H1 (cell line): ENCODE data around the gene NTN1. TPM values are rescaled to one million over a fixed set of nuclear protein-coding genes. Genes with fewer than 3 reads are reported as not detected.

Experiments used
- CREB1 ChIP-seq: IDR thresholded peaks from 2 replicates; pipeline ENCODE4 v1.6.1; 2012; ENCODE audit warnings: inconsistent platforms
- EGR1 ChIP-seq: IDR thresholded peaks from 2 replicates; pipeline ENCODE4 v1.6.1; 2011; ENCODE audit warnings: low read depth, low read length, borderline replicate concordance
- POU5F1 ChIP-seq: IDR thresholded peaks from 2 replicates; pipeline ENCODE4 v1.6.1; 2011; ENCODE audit warnings: low read depth, mild to moderate bottlenecking, low read length, moderate library complexity
- SIX5 ChIP-seq: IDR thresholded peaks from 2 replicates; pipeline ENCODE4 v1.6.1; 2011; ENCODE audit warnings: mild to moderate bottlenecking, low read depth, low read length
- SRF ChIP-seq: IDR thresholded peaks from 2 replicates; pipeline ENCODE4 v1.6.1; 2011; ENCODE audit warnings: mild to moderate bottlenecking, low read depth, low read length, moderate library complexity
- TAF7 ChIP-seq: optimal IDR thresholded peaks from 2 replicates; pipeline ENCODE3; 2011; ENCODE audit warnings: low read depth, mild to moderate bottlenecking, inconsistent platforms, low read length, moderate library complexity, borderline replicate concordance
- TCF12 ChIP-seq: IDR thresholded peaks from 2 replicates; pipeline ENCODE4 v1.6.1; 2011; ENCODE audit warnings: low read depth, mild to moderate bottlenecking, low read length
- TEAD4 ChIP-seq: IDR thresholded peaks from 2 replicates; pipeline ENCODE4 v1.6.1; 2012; ENCODE audit warnings: low read depth, low read length, inconsistent platforms, mixed read lengths
- polyA plus RNA-seq, 7 experiments: library from polyadenylated mRNA; depleted of rRNA in 3 of 7; stranded (reverse) in 5 of 7; unstranded in 2 of 7; fragments of >200 nt in 5 of 7; fragments of 200-250 nt in 2 of 7; gene quantifications; 1 replicate in 5 of 7; 2 replicates in 1 of 7; 4 replicates in 1 of 7; pipeline versions ENCODE4 v1.2.1 to v1.2.3, GENCODE V29; 2011 to 2013; ENCODE audit warnings: missing spikeins in 2 of 7, mixed read lengths in 2 of 7
- total RNA-seq: library from RNA; stranded (reverse); fragmentation: NEBNext Ultra II Directional; extraction: Animal tissue kit (Norgen Biotek cat#: 25700); gene quantifications from 2 replicates; pipeline ENCODE4 v1.2.1, GENCODE V29; 2021
- TF ChIP-seq, protein P1 (sequence below): IDR thresholded peaks from 2 replicates; pipeline ENCODE4 v1.6.1; 2012; ENCODE audit warnings: inconsistent platforms
- TF ChIP-seq, protein P2 (sequence below): IDR thresholded peaks from 2 replicates; pipeline ENCODE4 v1.6.1; 2012; ENCODE audit warnings: inconsistent platforms

Gene NTN1
- total and polyA plus RNA-seq, 2 of the 8 experiments (the other 6 are each of a cell fraction or from before 2014, with no cell fraction given): 2.0 to 2.3 TPM

DNA sequence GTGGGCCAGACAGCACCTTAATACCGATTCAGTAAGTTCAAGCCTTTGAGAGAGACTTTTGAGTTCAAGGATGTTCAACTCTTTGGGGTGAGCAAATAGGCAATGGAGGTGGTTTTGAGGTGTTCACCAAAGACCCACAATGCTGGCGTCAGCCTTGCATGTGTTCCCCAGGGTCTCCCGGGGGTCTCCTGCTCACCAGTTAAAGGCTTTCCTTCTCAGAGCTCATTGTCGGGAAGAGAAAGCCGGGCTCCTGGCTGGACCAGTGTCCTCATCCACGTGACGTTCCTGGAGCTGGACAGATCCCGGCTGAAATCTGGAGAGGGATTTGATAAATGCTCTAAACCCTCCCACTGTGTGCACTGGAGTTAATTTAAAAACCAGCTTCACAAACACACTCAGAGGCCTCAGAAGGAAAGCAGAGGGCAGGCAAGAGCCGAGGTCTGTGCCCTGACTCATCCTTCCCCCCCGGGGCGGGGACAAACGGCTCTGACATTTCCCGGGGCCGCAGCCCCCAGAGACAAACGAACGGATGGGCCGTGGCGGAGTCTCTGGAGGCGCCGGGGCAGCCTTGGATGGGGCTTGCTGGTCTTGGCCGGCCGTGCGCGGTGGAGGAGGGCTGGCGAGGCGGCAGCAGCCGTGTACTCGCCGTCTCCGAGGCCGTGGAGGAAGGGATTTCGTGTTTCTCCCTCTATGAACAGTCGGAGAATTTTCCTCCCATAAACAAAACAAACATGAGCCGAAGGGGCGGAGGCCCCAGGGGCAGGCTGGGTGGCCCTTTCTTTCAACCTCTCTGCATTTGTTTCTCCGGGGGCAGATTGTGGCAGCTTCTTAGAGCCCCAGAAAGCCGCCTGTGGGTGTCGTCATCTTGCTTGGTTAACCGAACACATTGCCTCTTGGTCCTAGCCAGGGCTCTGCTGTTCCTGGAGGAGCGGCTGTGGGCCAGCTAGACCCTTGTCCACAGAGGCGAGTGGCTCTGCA lies 94.2 kb downstream of the NTN1 start (continued):
- TF ChIP-seq CREB1 (no peak), SRF (no peak), POU5F1 (no peak), EGR1 (no peak), TEAD4 (no peak), TCF12 (no peak), TAF7 (no peak), SIX5 (no peak)
- TF ChIP-seq, protein P1, sequence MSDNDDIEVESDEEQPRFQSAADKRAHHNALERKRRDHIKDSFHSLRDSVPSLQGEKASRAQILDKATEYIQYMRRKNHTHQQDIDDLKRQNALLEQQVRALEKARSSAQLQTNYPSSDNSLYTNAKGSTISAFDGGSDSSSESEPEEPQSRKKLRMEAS: 0 out of 2 replicates have a peak, but pooled peaks have one; percentile 18
- TF ChIP-seq, protein P2, sequence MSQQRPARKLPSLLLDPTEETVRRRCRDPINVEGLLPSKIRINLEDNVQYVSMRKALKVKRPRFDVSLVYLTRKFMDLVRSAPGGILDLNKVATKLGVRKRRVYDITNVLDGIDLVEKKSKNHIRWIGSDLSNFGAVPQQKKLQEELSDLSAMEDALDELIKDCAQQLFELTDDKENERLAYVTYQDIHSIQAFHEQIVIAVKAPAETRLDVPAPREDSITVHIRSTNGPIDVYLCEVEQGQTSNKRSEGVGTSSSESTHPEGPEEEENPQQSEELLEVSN: no peak
